Thyroid gland (tissue), 4 donors: ENCODE measurements around the gene CRYGN. TPM values are rescaled to one million over a fixed set of nuclear protein-coding genes. Genes with fewer than 3 reads are reported as not detected.
A peak's percentile ranks its signal among the peaks of the same experiment; 100 is the strongest.

Source experiments
- DNase-seq, 2 donors: peaks; one replicate each; pipeline ENCODE4 v3.0.0-alpha.2; 2019
- H3K27ac ChIP-seq, 3 donors: fragments of 200-600 bp; sonication (generic); 1 replicate in 2 of 3; 2 replicates in 1 of 3; pipeline ENCODE4 v1.5.1; 2016 to 2019; ENCODE audit warnings: mild to moderate bottlenecking in 1 of 3, moderate library complexity in 1 of 3
- H3K27me3 ChIP-seq: fragments of 200-600 bp; sonication (generic); one replicate; pipeline ENCODE4 v1.5.1; 2019
- H3K36me3 ChIP-seq, 2 donors: fragments of 200-600 bp; sonication (generic); one replicate each; pipeline ENCODE4 v1.5.1; 2016 to 2019
- H3K4me1 ChIP-seq, 2 donors: fragments of 200-600 bp; sonication (generic); one replicate each; pipeline ENCODE4 v1.5.1; 2017 to 2019
- H3K4me3 ChIP-seq, 3 donors: fragments of 200-600 bp; sonication (generic); replicated peaks in 1 of 3; 1 replicate in 2 of 3; 2 replicates in 1 of 3; pipeline ENCODE4 v1.5.1; 2016; ENCODE audit warnings: mild to moderate bottlenecking in 1 of 3
- H3K9me3 ChIP-seq: fragments of 200-600 bp; sonication (generic); one replicate; pipeline ENCODE4 v1.5.1; 2017
- POLR2A ChIP-seq, 2 donors: fragments of 450-650 bp; IDR thresholded peaks; one replicate each; pipeline ENCODE4 v1.6.1; 2017; ENCODE audit warnings: antibody characterized with exemption in 2 of 2, mild to moderate bottlenecking in 2 of 2, moderate library complexity in 1 of 2
- WGBS, 2 donors: methylation state at CpG; one replicate each; pipeline ENCODE4 v1.1.5; 2017; 5-methylcytosine and 5-hydroxymethylcytosine counted together
- intact Hi-C: fragments of 100-400 bp; cut with DNase I; formaldehyde crosslinking; loops from one replicate; pipeline ENCODE4 v1.15.1; 2023
- total RNA-seq, 4 donors: library from RNA; depleted of rRNA; stranded (reverse); fragments of >200 nt; gene quantifications; one replicate each; pipeline ENCODE4 v1.2.3, GENCODE V29; 2016
- TF ChIP-seq, protein P1 (sequence below), 6 experiments: fragments of 200-600 bp in 3 of 6; fragments of 450-650 bp in 3 of 6; sonication (generic) in 3 of 6; IDR thresholded peaks; one replicate each; pipeline ENCODE4 v1.5.1; 2016 to 2019; ENCODE audit warnings: antibody characterized with exemption in 6 of 6, mild to moderate bottlenecking in 2 of 6, inconsistent platforms in 1 of 6, moderate library complexity in 1 of 6

The CRYGN gene
- total RNA-seq, 4 donors from 2014 or later = 16.4 to 45.5 (median 24.5) TPM

DNA sequence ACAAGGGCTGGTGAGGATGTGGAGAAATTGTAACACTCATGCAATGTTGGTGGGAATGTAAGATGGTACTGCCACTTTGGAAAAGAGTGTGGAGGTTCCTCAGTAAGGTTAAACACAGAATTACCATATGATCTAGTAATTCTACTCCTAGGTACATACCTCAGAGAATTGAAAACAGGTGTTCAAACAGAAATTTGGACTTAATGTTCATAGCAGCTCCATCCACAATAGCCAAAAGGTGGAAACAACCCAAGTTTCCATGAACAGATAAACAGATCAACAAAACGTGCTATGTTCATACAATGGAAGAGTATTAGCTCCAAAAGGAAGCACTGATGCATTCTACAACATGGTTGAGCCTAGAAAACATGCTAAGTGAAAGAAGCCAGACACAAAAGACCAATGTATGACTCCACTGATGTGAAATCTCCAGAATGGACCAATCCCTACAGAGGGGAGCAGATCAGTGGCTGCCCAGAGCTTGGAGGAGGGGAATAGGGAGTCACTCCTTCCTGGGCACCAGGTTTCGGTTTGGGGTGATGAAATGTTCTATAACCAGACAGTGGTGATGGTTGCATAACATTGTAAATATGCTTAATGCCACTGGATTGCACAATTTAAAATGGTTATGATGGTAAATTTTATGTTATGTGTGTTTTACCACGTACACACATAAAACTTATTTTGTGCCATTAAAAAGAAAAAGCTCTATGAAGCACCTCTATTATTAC, 24.4 kb downstream of the CRYGN start:
- intact Hi-C loops = no loop called here
- Histone ChIP-seq H3K4me3 (no peak overlapping the region), H3K4me1 (peaks cover 3 to 24% of the 10 kb centered on the region in 2 donors), H3K9me3 (no peaks in the 10 kb centered on the region), H3K36me3 (no peaks in the 10 kb centered on the region), H3K27ac (no peak overlapping the region), H3K27me3 (no peaks in the 10 kb centered on the region)
- WGBS, 2 donors = 84 to 85% methylated on average over 3 of the region's 3 CpGs
- DNase-seq = no peak
- TF ChIP-seq POLR2A (IDR thresholded peaks at IDR 0.05) = no peak
- TF ChIP-seq, protein P1, sequence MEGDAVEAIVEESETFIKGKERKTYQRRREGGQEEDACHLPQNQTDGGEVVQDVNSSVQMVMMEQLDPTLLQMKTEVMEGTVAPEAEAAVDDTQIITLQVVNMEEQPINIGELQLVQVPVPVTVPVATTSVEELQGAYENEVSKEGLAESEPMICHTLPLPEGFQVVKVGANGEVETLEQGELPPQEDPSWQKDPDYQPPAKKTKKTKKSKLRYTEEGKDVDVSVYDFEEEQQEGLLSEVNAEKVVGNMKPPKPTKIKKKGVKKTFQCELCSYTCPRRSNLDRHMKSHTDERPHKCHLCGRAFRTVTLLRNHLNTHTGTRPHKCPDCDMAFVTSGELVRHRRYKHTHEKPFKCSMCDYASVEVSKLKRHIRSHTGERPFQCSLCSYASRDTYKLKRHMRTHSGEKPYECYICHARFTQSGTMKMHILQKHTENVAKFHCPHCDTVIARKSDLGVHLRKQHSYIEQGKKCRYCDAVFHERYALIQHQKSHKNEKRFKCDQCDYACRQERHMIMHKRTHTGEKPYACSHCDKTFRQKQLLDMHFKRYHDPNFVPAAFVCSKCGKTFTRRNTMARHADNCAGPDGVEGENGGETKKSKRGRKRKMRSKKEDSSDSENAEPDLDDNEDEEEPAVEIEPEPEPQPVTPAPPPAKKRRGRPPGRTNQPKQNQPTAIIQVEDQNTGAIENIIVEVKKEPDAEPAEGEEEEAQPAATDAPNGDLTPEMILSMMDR (IDR thresholded peaks at IDR 0.05) = no peak

DNA sequence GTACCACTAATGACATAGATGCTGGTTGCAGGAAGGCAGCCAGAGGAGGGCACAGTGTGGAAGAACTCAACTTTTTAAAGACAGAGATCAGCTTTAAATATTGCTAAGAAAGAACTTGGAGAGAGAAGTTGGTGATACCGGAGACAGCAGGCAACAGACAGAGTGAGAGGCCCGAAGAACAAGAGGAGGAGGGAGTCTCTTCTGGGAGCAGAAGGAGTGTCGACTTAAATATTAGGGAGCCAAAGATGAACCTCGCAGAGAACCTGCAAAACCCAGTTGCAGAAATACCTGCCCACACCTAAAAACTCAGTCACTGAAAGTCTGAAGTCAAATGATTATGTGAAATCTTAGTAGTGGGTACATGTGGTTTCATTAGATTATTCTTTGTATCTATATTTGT, 26.7 kb downstream of the CRYGN start:
- no peaks in the 10 kb centered on the region for H3K27me3 ChIP-seq
- TF ChIP-seq POLR2A (IDR thresholded peaks at IDR 0.05) = no peak
- TF ChIP-seq, protein P1 (IDR thresholded peaks at IDR 0.05) = no peak
- H3K27ac ChIP-seq = no peak overlapping the region
- DNase-seq = no peak
- no peak overlapping the region for H3K4me3 ChIP-seq
- intact Hi-C loops = no loop called here
- H3K9me3 ChIP-seq = no peaks in the 10 kb centered on the region
- H3K36me3 ChIP-seq = no peaks in the 10 kb centered on the region
- peaks cover 7 to 31% of the 10 kb centered on the region in 2 donors for H3K4me1 ChIP-seq
- 89 to 93% methylated on average over 4 of the region's 4 CpGs for WGBS, 2 donors

DNA sequence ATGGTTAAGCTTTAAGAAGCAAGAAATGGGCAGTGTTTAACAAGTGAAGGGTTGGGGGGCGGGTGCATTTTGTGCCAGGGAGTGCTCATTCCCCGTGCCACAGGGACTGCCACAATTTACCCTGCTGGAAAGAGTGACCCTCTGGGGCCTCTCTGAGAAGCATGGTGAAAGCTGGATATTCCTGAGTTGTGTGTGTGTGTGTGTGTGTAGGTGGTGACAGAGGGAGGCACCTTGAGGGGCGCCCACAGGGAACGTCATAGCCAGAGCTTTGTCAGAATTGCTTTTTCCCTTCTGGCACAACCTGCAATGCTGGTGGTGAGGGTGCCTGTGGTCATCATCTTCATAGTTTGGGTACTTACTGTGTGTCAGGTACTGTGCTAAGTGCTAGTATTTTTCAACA, 27.6 kb downstream of the CRYGN start:
- no peak for TF ChIP-seq POLR2A (IDR thresholded peaks at IDR 0.05)
- TF ChIP-seq, protein P1 (IDR thresholded peaks at IDR 0.05) = no peak
- no peaks in the 10 kb centered on the region for H3K36me3 ChIP-seq
- H3K27me3 ChIP-seq = no peaks in the 10 kb centered on the region

DNA sequence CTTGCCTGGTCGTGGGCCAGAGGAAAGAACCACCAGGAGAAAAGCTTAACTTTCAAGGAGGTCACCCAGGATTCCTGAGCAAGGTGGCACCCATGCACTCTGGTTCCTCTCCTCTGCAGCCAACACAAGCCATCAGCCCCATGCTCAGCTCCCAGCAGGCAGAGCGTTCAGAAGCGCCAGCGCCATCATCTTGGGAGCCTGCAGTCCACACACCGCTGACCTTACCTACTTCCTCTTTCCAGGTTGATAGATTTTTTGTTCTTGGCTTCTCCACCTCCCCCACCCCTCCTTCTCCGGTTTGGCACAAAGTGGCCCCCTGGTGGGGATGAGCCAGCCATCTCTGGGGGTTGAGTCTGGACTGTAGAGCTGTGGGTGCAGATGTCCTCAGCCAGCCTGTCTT, 28.4 kb downstream of the CRYGN start:
- 74 to 81% methylated on average over 6 of the region's 6 CpGs for WGBS, 2 donors
- H3K27me3 ChIP-seq = no peaks in the 10 kb centered on the region
- intact Hi-C loops = no loop called here
- DNase-seq = peak; percentile 70 to 71
- no peaks in the 10 kb centered on the region for H3K9me3 ChIP-seq
- no peaks in the 10 kb centered on the region for H3K36me3 ChIP-seq
- no peak for TF ChIP-seq POLR2A (IDR thresholded peaks at IDR 0.05)
- TF ChIP-seq, protein P1 (IDR thresholded peaks at IDR 0.05) = no peak
- H3K4me3 ChIP-seq = no peak overlapping the region
- H3K4me1 ChIP-seq = peaks cover 8 to 35% of the 10 kb centered on the region in 2 donors
- peak overlapping the region in 2 of 3 donors; percentile 0 to 97 for H3K27ac ChIP-seq

More for the DNA sequence above, 27.6 kb downstream of the CRYGN start:
- DNase-seq = no peak
- intact Hi-C loops = no loop called here
- H3K4me3 ChIP-seq = no peak overlapping the region
- H3K27ac ChIP-seq = no peak overlapping the region
- 63 to 72% methylated on average over 4 of the region's 4 CpGs for WGBS, 2 donors
- H3K9me3 ChIP-seq = no peaks in the 10 kb centered on the region
- H3K4me1 ChIP-seq = peaks cover 8 to 37% of the 10 kb centered on the region in 2 donors
